Endothelial cell (in vitro differentiated cells): ENCODE results near the gene STX3. TPM values are rescaled to one million over a fixed set of nuclear protein-coding genes. Genes with fewer than 3 reads are reported as not detected.

ENCODE experiments used
- DNase-seq: peaks from one replicate; pipeline ENCODE4 v3.0.0; 2021; ENCODE audit warnings: low spot score
- H3K27ac Mint-ChIP-seq: one replicate; pipeline ENCODE4 v1.8.0; 2021; ENCODE audit warnings: mixed read lengths, inconsistent platforms; ENCODE audit not compliant: unreplicated experiment
- H3K27me3 Mint-ChIP-seq: one replicate; pipeline ENCODE4 v1.8.0; 2021; ENCODE audit warnings: mild to moderate bottlenecking, moderate library complexity, mixed read lengths, inconsistent platforms; ENCODE audit not compliant: unreplicated experiment
- H3K36me3 Mint-ChIP-seq: one replicate; pipeline ENCODE4 v1.8.0; 2021; ENCODE audit warnings: mild to moderate bottlenecking, low read depth, mixed read lengths, inconsistent platforms; ENCODE audit not compliant: unreplicated experiment
- H3K4me1 Mint-ChIP-seq: one replicate; pipeline ENCODE4 v1.8.0; 2021; ENCODE audit warnings: mild to moderate bottlenecking, mixed read lengths, inconsistent platforms; ENCODE audit not compliant: unreplicated experiment
- H3K4me3 Mint-ChIP-seq: one replicate; pipeline ENCODE4 v1.8.0; 2021; ENCODE audit warnings: mild to moderate bottlenecking, mixed read lengths, inconsistent platforms; ENCODE audit not compliant: unreplicated experiment
- H3K9me3 Mint-ChIP-seq: one replicate; pipeline ENCODE4 v1.8.0; 2021; ENCODE audit warnings: mixed read lengths, inconsistent platforms; ENCODE audit not compliant: unreplicated experiment
- total RNA-seq: library from RNA; stranded (reverse); fragmentation: NEBNext Ultra II Directional; extraction: Animal tissue kit (Norgen Biotek cat#: 25700); gene quantifications from one replicate; pipeline ENCODE4 v1.2.1, GENCODE V29; 2021; ENCODE audit not compliant: unreplicated experiment
- TF ChIP-seq, protein P1 (sequence below): fragments of 200-600 bp; sonication (generic); IDR thresholded peaks from one replicate; pipeline ENCODE4 v1.5.0; 2021; ENCODE audit warnings: antibody characterized with exemption; ENCODE audit not compliant: unreplicated experiment

STX3 gene
- total RNA-seq, 1 donor from 2014 or later = 140 TPM

DNA sequence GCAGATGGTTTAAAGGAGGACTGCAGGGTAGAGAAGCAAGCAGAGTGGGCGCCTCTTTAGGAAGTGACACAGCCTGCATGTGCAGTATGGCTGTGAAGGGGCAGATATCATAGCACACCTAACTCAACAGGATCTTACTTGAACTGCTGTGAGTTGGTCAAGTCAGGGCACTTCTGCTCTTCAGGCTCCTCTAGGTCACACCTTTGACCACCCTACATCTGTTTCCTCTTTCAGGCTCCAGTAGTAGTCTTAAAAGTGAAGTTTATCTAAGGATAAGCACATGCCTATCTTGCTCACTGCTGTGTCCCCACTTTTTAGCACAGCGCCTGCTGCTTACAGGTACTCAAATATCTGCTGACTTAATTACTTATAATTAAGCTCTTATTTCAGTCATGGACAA lies 48.9 kb downstream of the STX3 start:
- Mint-ChIP-seq H3K27me3 (peaks cover 14% of the 10 kb centered on the region), H3K27ac (no peak overlapping the region), H3K4me3 (no peak overlapping the region), H3K36me3 (peaks cover 50% of the 10 kb centered on the region), H3K4me1 (peaks cover 39% of the 10 kb centered on the region), H3K9me3 (no peaks in the 10 kb centered on the region)
- TF ChIP-seq, protein P1, sequence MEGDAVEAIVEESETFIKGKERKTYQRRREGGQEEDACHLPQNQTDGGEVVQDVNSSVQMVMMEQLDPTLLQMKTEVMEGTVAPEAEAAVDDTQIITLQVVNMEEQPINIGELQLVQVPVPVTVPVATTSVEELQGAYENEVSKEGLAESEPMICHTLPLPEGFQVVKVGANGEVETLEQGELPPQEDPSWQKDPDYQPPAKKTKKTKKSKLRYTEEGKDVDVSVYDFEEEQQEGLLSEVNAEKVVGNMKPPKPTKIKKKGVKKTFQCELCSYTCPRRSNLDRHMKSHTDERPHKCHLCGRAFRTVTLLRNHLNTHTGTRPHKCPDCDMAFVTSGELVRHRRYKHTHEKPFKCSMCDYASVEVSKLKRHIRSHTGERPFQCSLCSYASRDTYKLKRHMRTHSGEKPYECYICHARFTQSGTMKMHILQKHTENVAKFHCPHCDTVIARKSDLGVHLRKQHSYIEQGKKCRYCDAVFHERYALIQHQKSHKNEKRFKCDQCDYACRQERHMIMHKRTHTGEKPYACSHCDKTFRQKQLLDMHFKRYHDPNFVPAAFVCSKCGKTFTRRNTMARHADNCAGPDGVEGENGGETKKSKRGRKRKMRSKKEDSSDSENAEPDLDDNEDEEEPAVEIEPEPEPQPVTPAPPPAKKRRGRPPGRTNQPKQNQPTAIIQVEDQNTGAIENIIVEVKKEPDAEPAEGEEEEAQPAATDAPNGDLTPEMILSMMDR = no peak
- DNase-seq = no peak

DNA sequence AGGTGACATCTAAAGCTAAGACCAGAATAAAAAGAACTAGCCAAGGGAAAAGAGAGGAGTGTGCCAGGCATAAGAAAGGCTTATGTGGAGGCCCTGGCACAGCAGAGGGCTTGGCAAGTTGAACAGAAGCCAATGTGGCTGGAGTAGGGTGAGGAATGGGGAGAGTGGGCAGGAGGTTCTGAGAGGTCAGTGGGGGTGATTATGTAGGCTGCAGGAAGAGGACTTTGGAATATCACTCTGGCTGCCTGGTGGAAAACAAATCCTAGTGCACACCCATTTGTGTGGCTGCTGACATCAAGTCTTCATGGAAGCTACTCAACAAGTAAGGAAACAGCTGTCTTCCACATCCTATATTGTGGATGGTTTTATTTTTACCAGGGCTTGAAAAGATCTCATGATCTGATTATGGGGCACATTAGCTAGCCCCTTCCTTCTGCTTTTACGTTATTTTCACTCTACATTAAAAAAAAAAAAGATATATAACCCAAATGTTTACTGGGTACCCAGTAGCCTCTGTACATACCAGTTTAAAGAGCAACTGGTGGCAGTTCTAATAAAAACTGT lies 52.0 kb downstream of the STX3 start:
- Mint-ChIP-seq H3K4me1 (peaks cover 36% of the 10 kb centered on the region), H3K27me3 (peaks cover 14% of the 10 kb centered on the region), H3K27ac (peak overlapping the region; percentile 27), H3K4me3 (peak overlapping the region; percentile 74), H3K9me3 (no peaks in the 10 kb centered on the region), H3K36me3 (peaks cover 34% of the 10 kb centered on the region)
- TF ChIP-seq, protein P1 = no peak
- DNase-seq = no peak

DNA sequence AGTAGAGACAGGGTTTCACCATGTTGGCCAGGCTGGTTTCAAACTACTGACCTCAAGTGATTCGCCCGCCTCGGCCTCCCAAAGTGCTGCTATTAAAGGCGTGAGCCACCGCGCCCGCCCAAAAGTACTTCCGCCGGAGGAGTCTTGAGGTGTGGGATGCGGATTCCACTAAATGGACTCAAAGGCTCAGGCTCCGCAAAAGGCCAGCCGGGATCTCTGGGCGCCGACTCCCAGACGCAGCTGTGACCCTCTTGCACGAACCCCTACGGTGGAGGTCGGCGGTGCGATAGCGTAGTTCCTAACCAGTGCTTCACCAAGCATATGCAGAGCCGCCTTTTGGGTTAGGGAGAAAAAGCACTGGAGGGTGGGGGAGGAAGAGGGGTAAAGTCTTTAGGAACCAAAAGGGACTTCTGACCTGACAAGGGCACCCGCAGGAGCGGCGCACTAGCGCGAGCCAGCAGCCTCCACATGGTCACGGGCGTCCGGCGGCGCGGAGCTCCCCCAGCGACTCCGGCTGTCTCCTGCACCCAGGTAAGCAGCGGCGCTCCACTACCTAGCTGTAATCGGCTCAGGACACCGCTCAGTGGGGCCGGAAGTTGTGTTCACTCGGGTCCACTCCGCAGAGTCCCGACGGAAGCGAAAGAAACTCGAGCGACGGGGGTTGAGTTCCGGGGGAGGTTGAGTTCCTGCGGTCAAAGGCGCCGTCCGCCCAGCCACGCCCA lies 55.2 kb downstream of the STX3 start, which contains the start of gene MRPL16:
MRPL16 (minus strand) TSS at position 590 of the 722 bp plus-strand sequence; CDS start at position 470, 120 bp downstream.
- Mint-ChIP-seq H3K9me3 (no peaks in the 10 kb centered on the region), H3K4me3 (peak within 1 kb of the TSS; percentile 93), H3K4me1 (peaks cover 39% of the 10 kb centered on the region), H3K27me3 (peaks cover 10% of the 10 kb centered on the region), H3K27ac (peak within 1 kb of the TSS; percentile 78), H3K36me3 (peaks cover 19% of the 10 kb centered on the region)
- TF ChIP-seq, protein P1 = no peak
- DNase-seq = peak; percentile 79

DNA sequence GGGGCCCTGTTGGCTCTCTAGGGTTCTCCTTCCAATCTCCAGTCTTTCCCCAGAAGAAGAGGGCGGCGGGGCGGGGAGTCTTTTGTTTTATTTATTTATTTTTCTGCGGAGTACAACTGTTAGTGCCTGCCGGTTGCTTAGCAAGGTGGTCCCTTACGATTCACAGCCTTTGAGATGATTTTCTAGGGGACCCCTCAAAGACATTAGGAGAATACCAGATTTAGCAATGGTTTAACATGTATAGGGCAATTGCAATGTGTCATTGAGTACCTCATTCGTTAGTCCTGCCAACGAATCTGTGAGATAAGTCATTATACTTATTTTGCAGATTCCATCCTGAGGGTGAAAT lies 55.7 kb downstream of the STX3 start:
- Mint-ChIP-seq H3K4me3 (peak overlapping the region; percentile 93), H3K4me1 (peaks cover 39% of the 10 kb centered on the region), H3K27ac (peak overlapping the region; percentile 40), H3K27me3 (peaks cover 10% of the 10 kb centered on the region), H3K9me3 (no peaks in the 10 kb centered on the region), H3K36me3 (peaks cover 19% of the 10 kb centered on the region)
- TF ChIP-seq, protein P1 = no peak
- no peak for DNase-seq

DNA sequence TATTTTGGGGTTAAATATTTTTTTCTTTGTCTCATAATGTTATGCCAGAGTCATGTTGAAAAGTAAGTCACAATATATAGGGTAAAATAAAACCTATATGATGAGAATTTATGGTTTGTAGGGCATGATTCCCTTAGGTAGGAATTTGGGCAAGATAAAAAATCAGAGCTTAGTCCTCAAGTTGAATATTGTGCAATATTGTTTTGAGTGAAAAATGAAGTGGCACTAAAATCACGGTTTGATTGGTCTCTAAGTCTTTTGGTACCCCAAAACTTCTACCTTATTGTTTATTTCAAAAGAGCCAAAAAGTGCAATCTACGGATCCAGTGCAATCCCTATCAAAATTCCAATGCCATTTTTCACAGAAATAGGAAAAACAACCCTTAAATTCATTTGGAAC lies 57.0 kb downstream of the STX3 start:
- no peak for DNase-seq
- Mint-ChIP-seq H3K27ac (peak overlapping the region; percentile 58), H3K9me3 (no peaks in the 10 kb centered on the region), H3K27me3 (peaks cover 5% of the 10 kb centered on the region), H3K36me3 (peaks cover 8% of the 10 kb centered on the region), H3K4me3 (peak overlapping the region; percentile 65), H3K4me1 (peaks cover 45% of the 10 kb centered on the region)
- TF ChIP-seq, protein P1 = no peak
